K562 (cell line): Measurements from ENCODE around the gene TMEM203. TPM values are rescaled to one million over a fixed set of nuclear protein-coding genes. Genes with fewer than 3 reads are reported as not detected.

Experiments used
- BCL6 ChIP-seq: fragments of 250-450 bp; sonication (Bioruptor Pico); IDR thresholded peaks from 2 replicates; pipeline ENCODE4 v1.4.0; 2020
- BDP1 ChIP-seq: IDR thresholded peaks from 3 replicates; pipeline ENCODE4 v1.6.1; 2011; ENCODE audit not compliant: insufficient read length, insufficient read depth
- CHD2 ChIP-seq: IDR thresholded peaks from 2 replicates; pipeline ENCODE4 v1.6.1; 2011; ENCODE audit warnings: low read depth, low read length
- E2F1 ChIP-seq: sonication (generic); formaldehyde crosslinking; IDR thresholded peaks from 2 replicates; pipeline ENCODE4 v1.8.1; 2023; ENCODE audit warnings: mild to moderate bottlenecking, missing genetic modification reagents, moderate library complexity
- EP400 ChIP-seq: fragments of 450-650 bp; IDR thresholded peaks from 2 replicates; pipeline ENCODE4 v1.6.1; 2017; ENCODE audit warnings: antibody characterized with exemption, mild to moderate bottlenecking, moderate library complexity
- ESRRA ChIP-seq: fragments of 450-650 bp; IDR thresholded peaks from 2 replicates; pipeline ENCODE4 v1.6.1; 2014; ENCODE audit warnings: low read depth, mild to moderate bottlenecking, moderate library complexity, borderline replicate concordance
- FOXP1 ChIP-seq: sonication (generic); formaldehyde crosslinking; IDR thresholded peaks from 2 replicates; pipeline ENCODE4 v1.8.0; 2022; ENCODE audit warnings: mild to moderate bottlenecking, missing genetic modification reagents
- GATAD2B ChIP-seq: fragments of 450-650 bp; IDR thresholded peaks from 2 replicates; pipeline ENCODE4 v1.6.1; 2017; ENCODE audit warnings: mild to moderate bottlenecking, borderline replicate concordance
- HDAC1 ChIP-seq, 2 experiments: fragments of 450-650 bp; IDR thresholded peaks; 2 replicates each; pipeline ENCODE4 v1.6.1; 2016 to 2017; ENCODE audit warnings: inconsistent platforms in 1 of 2, mild to moderate bottlenecking in 1 of 2, moderate library complexity in 1 of 2
- HNRNPH1 ChIP-seq: fragments of 200-400 bp; formaldehyde crosslinking; optimal IDR thresholded peaks from 2 replicates; pipeline ENCODE3; 2017; ENCODE audit warnings: low read depth, mild to moderate bottlenecking, low read length, moderate library complexity
- KDM1A ChIP-seq, 2 experiments: fragments of 450-650 bp; IDR thresholded peaks; 2 replicates each; pipeline ENCODE4 v1.6.1; 2016; ENCODE audit warnings: mild to moderate bottlenecking in 2 of 2
- MAFF ChIP-seq: IDR thresholded peaks from 2 replicates; pipeline ENCODE4 v1.6.1; 2012; ENCODE audit warnings: low read length, improper control_type of control experiment
- MAZ ChIP-seq, 2 experiments: fragments of 450-650 bp in 1 of 2; sonication (generic) in 1 of 2; formaldehyde crosslinking; IDR thresholded peaks in 1 of 2; conservative IDR thresholded peaks in 1 of 2; 2 replicates each; pipeline versions ENCODE4 v1.4.0 to v1.5.0; 2020; ENCODE audit warnings: mild to moderate bottlenecking in 1 of 2, missing genetic modification reagents in 1 of 2
- PTRF ChIP-seq: fragments of 450-650 bp; IDR thresholded peaks from 2 replicates; pipeline ENCODE4 v1.6.1; 2016; ENCODE audit warnings: mild to moderate bottlenecking, missing genetic modification characterization, missing compliant biosample characterization
- RBBP5 ChIP-seq: fragments of 200-600 bp; sonication (generic); IDR thresholded peaks from 2 replicates; pipeline ENCODE4 v1.6.1; 2012; ENCODE audit warnings: borderline replicate concordance, mild to moderate bottlenecking, low read length, control low read depth, inconsistent platforms; ENCODE audit not compliant: insufficient read depth, poor library complexity, severe bottlenecking
- RBM17 ChIP-seq: fragments of 200-400 bp; formaldehyde crosslinking; IDR thresholded peaks from 2 replicates; pipeline ENCODE4 v1.6.1; 2017; ENCODE audit warnings: low read depth, mild to moderate bottlenecking, low read length, borderline replicate concordance
- SMAD4 ChIP-seq: fragments of 250-450 bp; sonication (Bioruptor Pico); conservative IDR thresholded peaks from 2 replicates; pipeline ENCODE4 v1.8.0; 2021; ENCODE audit warnings: inconsistent platforms, mild to moderate bottlenecking, moderate library complexity
- TFAM ChIP-seq: fragments of 250-450 bp; sonication (Bioruptor Pico); conservative IDR thresholded peaks from 2 replicates; pipeline ENCODE4 v1.5.0; 2021; ENCODE audit warnings: mild to moderate bottlenecking, moderate library complexity
- U2AF2 ChIP-seq: fragments of 200-400 bp; formaldehyde crosslinking; optimal IDR thresholded peaks from 2 replicates; pipeline ENCODE3; 2017; ENCODE audit warnings: low read depth, mild to moderate bottlenecking, low read length
- polyA plus RNA-seq, 8 experiments: library from polyadenylated mRNA; depleted of rRNA in 4 of 8; stranded (reverse) in 5 of 8; unstranded in 3 of 8; fragments of >200 nt; fragmentation: Nextera tagmentation in 2 of 8; fragmentation: Illumina TruSeq in 1 of 8; extraction: Ambion mirVana in 2 of 8; extraction: Trizol in 1 of 8; gene quantifications; 2 replicates each; pipeline versions ENCODE4 v1.2.1 to v1.2.3, GENCODE V29; 2011 to 2014; ENCODE audit warnings: inconsistent platforms in 1 of 8, missing spikeins in 1 of 8
- total RNA-seq, 7 experiments: library from RNA; depleted of rRNA in 6 of 7; stranded (reverse); fragments of >200 nt in 6 of 7; fragmentation: Illumina TruSeq in 2 of 7; extraction: Trizol in 2 of 7; gene quantifications; 2 replicates each; pipeline versions ENCODE4 v1.2.1 to v1.2.3, GENCODE V29; 2011 to 2021; ENCODE audit warnings: low replicate concordance in 1 of 7
- TF ChIP-seq, protein P1 (sequence below): sonication (generic); formaldehyde crosslinking; IDR thresholded peaks from 2 replicates; pipeline ENCODE4 v1.8.0; 2022; ENCODE audit warnings: missing genetic modification reagents, mild to moderate bottlenecking, borderline replicate concordance
- TF ChIP-seq, protein P2 (sequence below): sonication (generic); formaldehyde crosslinking; IDR thresholded peaks from 2 replicates; pipeline ENCODE4 v1.8.0; 2022; ENCODE audit warnings: mild to moderate bottlenecking, missing genetic modification reagents

The TMEM203 gene
- total and polyA plus RNA-seq, 9 of the 15 experiments (the other 6 are each of a cell fraction or from before 2014, with no cell fraction given), result 8.8 to 59.5 (median 37.6) TPM

DNA sequence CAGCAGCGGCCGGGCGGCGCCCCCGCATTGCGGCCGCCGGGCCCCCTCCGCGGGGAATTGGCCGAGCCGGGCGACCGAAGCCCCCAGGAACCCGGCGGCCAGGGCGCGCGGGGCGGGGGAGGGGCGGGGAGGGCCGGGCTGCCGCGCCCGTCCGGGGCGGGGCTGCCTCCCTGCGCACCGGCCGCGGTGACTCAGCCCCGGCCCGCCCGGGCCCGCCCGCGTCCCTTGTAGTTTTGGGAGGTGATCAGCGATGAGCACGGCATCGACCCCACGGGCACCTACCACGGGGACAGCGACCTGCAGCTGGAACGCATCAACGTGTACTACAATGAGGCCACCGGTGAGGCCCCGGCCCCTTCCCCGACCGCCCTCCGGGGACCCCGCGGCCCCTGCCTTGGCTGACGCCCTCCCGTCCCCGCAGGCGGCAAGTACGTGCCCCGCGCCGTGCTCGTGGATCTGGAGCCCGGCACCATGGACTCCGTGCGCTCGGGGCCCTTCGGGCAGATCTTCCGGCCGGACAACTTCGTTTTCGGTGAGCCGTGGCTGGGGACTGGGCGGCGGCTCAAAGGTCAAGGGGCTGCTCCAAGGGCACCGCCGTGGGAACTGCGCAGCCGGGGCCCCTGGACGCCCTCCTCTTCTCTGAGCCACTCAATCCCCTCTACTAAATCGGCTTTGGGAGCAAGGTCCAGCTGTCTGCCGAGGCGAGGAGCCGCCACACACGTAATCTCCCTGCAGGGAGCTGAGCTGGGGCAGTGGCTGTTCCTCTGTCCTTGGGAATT, 36.2 kb upstream of the TMEM203 start (continued):
- TF ChIP-seq BCL6, result no peak
- 0 out of 4 replicates have a peak, but pooled peaks of 1 of the 2 experiments have one; percentile 28 for TF ChIP-seq MAZ (CRISPR knock-in tag; conservative IDR thresholded peaks at IDR 0.05 in 1 of 2, IDR thresholded peaks at IDR 0.05 in 1 of 2)
- TF ChIP-seq PTRF, result no peak
- no peak for TF ChIP-seq SMAD4
- TF ChIP-seq HNRNPH1, result no peak
- TF ChIP-seq U2AF2, result no peak
- TF ChIP-seq CHD2, result no peak
- no peak for TF ChIP-seq RBM17
- TF ChIP-seq FOXP1 (CRISPR knock-in tag), result no peak
- no peak for TF ChIP-seq TFAM
- TF ChIP-seq ESRRA, result peak; percentile 56
- TF ChIP-seq MAFF, result no peak
- peak; percentile 62 for TF ChIP-seq RBBP5
- TF ChIP-seq, protein P1, sequence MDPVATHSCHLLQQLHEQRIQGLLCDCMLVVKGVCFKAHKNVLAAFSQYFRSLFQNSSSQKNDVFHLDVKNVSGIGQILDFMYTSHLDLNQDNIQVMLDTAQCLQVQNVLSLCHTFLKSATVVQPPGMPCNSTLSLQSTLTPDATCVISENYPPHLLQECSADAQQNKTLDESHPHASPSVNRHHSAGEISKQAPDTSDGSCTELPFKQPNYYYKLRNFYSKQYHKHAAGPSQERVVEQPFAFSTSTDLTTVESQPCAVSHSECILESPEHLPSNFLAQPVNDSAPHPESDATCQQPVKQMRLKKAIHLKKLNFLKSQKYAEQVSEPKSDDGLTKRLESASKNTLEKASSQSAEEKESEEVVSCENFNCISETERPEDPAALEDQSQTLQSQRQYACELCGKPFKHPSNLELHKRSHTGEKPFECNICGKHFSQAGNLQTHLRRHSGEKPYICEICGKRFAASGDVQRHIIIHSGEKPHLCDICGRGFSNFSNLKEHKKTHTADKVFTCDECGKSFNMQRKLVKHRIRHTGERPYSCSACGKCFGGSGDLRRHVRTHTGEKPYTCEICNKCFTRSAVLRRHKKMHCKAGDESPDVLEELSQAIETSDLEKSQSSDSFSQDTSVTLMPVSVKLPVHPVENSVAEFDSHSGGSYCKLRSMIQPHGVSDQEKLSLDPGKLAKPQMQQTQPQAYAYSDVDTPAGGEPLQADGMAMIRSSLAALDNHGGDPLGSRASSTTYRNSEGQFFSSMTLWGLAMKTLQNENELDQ (CRISPR knock-in tag), result no peak
- no peak for TF ChIP-seq BDP1
- TF ChIP-seq KDM1A (IDR thresholded peaks at IDR 0.05), result no peak
- TF ChIP-seq, protein P2, sequence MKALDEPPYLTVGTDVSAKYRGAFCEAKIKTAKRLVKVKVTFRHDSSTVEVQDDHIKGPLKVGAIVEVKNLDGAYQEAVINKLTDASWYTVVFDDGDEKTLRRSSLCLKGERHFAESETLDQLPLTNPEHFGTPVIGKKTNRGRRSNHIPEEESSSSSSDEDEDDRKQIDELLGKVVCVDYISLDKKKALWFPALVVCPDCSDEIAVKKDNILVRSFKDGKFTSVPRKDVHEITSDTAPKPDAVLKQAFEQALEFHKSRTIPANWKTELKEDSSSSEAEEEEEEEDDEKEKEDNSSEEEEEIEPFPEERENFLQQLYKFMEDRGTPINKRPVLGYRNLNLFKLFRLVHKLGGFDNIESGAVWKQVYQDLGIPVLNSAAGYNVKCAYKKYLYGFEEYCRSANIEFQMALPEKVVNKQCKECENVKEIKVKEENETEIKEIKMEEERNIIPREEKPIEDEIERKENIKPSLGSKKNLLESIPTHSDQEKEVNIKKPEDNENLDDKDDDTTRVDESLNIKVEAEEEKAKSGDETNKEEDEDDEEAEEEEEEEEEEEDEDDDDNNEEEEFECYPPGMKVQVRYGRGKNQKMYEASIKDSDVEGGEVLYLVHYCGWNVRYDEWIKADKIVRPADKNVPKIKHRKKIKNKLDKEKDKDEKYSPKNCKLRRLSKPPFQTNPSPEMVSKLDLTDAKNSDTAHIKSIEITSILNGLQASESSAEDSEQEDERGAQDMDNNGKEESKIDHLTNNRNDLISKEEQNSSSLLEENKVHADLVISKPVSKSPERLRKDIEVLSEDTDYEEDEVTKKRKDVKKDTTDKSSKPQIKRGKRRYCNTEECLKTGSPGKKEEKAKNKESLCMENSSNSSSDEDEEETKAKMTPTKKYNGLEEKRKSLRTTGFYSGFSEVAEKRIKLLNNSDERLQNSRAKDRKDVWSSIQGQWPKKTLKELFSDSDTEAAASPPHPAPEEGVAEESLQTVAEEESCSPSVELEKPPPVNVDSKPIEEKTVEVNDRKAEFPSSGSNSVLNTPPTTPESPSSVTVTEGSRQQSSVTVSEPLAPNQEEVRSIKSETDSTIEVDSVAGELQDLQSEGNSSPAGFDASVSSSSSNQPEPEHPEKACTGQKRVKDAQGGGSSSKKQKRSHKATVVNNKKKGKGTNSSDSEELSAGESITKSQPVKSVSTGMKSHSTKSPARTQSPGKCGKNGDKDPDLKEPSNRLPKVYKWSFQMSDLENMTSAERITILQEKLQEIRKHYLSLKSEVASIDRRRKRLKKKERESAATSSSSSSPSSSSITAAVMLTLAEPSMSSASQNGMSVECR (CRISPR knock-in tag), result peak; percentile 56; the same call in 1 of the 2 replicates
- peak in 1 of 2 experiments; percentile 41; a peak in 2 of 4 replicates for TF ChIP-seq HDAC1 (IDR thresholded peaks at IDR 0.05)
- TF ChIP-seq E2F1 (CRISPR knock-in tag), result no peak
- no peak for TF ChIP-seq GATAD2B
- TF ChIP-seq EP400, result no peak
